H1 (cell line): ENCODE data around the gene CEP85. TPM values are rescaled to one million over a fixed set of nuclear protein-coding genes. Genes with fewer than 3 reads are reported as not detected.

ENCODE experiments used
- CTCF ChIA-PET: fragments of 300-600 bp; sonication (Branson Sonifier 250); formaldehyde crosslinking; loops from one replicate; lab custom pipeline; 2021; ENCODE audit not compliant: partially characterized antibody; lab: Charles Lee
- POLR2A ChIA-PET: fragments of 300-600 bp; sonication (Branson Sonifier 250); formaldehyde crosslinking; loops from one replicate; lab custom pipeline; 2021; ENCODE audit warnings: inconsistent platforms; ENCODE audit not compliant: partially characterized antibody; lab: Charles Lee
- DNase-seq, 2 experiments: peaks; one replicate each; pipeline versions ENCODE4 v3.0.0 to v3.0.0-alpha.2; 2010 to 2022; ENCODE audit warnings: low spot score in 2 of 2, low read depth in 1 of 2, mixed read lengths in 1 of 2
- FAIRE-seq: peaks from 2 replicates; lab custom pipeline; 2011; peaks lifted over from hg19 to GRCh38; lab: Jason Lieb, UNC
- H2AFZ ChIP-seq: 2 replicates; pipeline ENCODE4 v1.8.1; 2012; ENCODE audit warnings: low read length, inconsistent platforms
- H2AK5ac ChIP-seq: 2 replicates; pipeline ENCODE4 v1.6.1; 2013; ENCODE audit warnings: low read depth, low read length
- H2BK120ac ChIP-seq: replicated peaks from 2 replicates; pipeline ENCODE3; 2013; ENCODE audit warnings: low read depth, low read length, inconsistent platforms
- H2BK12ac ChIP-seq: 2 replicates; pipeline ENCODE4 v1.6.1; 2013; ENCODE audit warnings: low read depth, low read length
- H2BK15ac ChIP-seq: 2 replicates; pipeline ENCODE4 v1.6.1; 2013; ENCODE audit warnings: low read length
- H2BK20ac ChIP-seq: 2 replicates; pipeline ENCODE4 v1.6.1; 2013; ENCODE audit warnings: low read length
- H2BK5ac ChIP-seq: 2 replicates; pipeline ENCODE4 v1.6.1; 2013; ENCODE audit warnings: low read depth, low read length
- H3K14ac ChIP-seq: 2 replicates; pipeline ENCODE4 v1.6.1; 2013; ENCODE audit warnings: inconsistent platforms; ENCODE audit not compliant: insufficient read length
- H3K18ac ChIP-seq: 2 replicates; pipeline ENCODE4 v1.6.1; 2013; ENCODE audit warnings: low read length; ENCODE audit errors: extremely low read depth
- H3K23ac ChIP-seq: 2 replicates; pipeline ENCODE4 v1.6.1; 2013; ENCODE audit warnings: inconsistent platforms; ENCODE audit not compliant: insufficient read length
- H3K23me2 ChIP-seq: 2 replicates; pipeline ENCODE4 v1.6.1; 2013; ENCODE audit warnings: low read depth, low read length
- H3K27ac ChIP-seq: 2 replicates; pipeline ENCODE4 v1.6.1; 2011; ENCODE audit warnings: low read depth, low read length, inconsistent platforms
- H3K27me3 ChIP-seq, 4 experiments: replicated peaks in 1 of 4; 1 replicate in 1 of 4; 2 replicates in 3 of 4; pipeline versions ENCODE4 v1.6.1 to v1.8.1; 2011 to 2013; ENCODE audit warnings: low read length in 3 of 4, mild to moderate bottlenecking in 3 of 4, inconsistent platforms in 2 of 4, mixed read lengths in 2 of 4, moderate library complexity in 1 of 4; ENCODE audit not compliant: control insufficient read depth in 3 of 4, insufficient read depth in 3 of 4; ENCODE audit errors: extremely low read depth in 1 of 4
- H3K36me3 ChIP-seq, 4 experiments: 2 replicates each; pipeline versions ENCODE4 v1.6.1 to v1.8.1; 2011 to 2013; ENCODE audit warnings: mild to moderate bottlenecking in 4 of 4, low read length in 3 of 4, moderate library complexity in 2 of 4, control low read depth in 1 of 4, inconsistent platforms in 1 of 4; ENCODE audit not compliant: insufficient read depth in 4 of 4, control insufficient read depth in 2 of 4
- H3K4ac ChIP-seq: replicated peaks from 2 replicates; pipeline ENCODE3; 2013; ENCODE audit warnings: low read length, low read depth, mixed read lengths, inconsistent platforms; ENCODE audit not compliant: insufficient read length
- H3K4me1 ChIP-seq, 4 experiments: replicated peaks in 1 of 4; 1 replicate in 1 of 4; 2 replicates in 3 of 4; pipeline versions ENCODE4 v1.6.1 to v1.8.1; 2011 to 2013; ENCODE audit warnings: low read length in 3 of 4, inconsistent platforms in 2 of 4, mixed read lengths in 1 of 4; ENCODE audit not compliant: insufficient read depth in 4 of 4, control insufficient read depth in 3 of 4
- H3K4me2 ChIP-seq, 2 experiments: 2 replicates each; pipeline versions ENCODE4 v1.6.1 to v1.8.1; 2011 to 2013; ENCODE audit warnings: low read depth in 2 of 2, low read length in 2 of 2, control low read depth in 1 of 2, inconsistent platforms in 1 of 2, mild to moderate bottlenecking in 1 of 2; ENCODE audit not compliant: insufficient read depth in 1 of 2
- H3K4me3 ChIP-seq, 4 experiments: fragments of 200-600, 300-600 bp in 1 of 4; sonication (generic), shearing (Covaris generic), sonication (Bioruptor Twin) in 1 of 4; 2 replicates each; pipeline versions ENCODE4 v1.5.1 to v1.8.1; 2011 to 2016; ENCODE audit warnings: low read length in 4 of 4, low read depth in 3 of 4, control low read depth in 2 of 4, inconsistent platforms in 2 of 4, mild to moderate bottlenecking in 2 of 4, mixed read lengths in 1 of 4, moderate library complexity in 1 of 4; ENCODE audit not compliant: insufficient read depth in 2 of 4; ENCODE audit errors: extremely low read depth in 1 of 4
- H3K56ac ChIP-seq: replicated peaks from 2 replicates; pipeline ENCODE3; 2013; ENCODE audit warnings: low read depth, mild to moderate bottlenecking, mixed read lengths, low read length, inconsistent platforms; ENCODE audit not compliant: insufficient read length
- H3K79me1 ChIP-seq: 2 replicates; pipeline ENCODE4 v1.6.1; 2013; ENCODE audit warnings: low read depth, low read length, control low read depth
- H3K79me2 ChIP-seq, 2 experiments: 2 replicates each; pipeline versions ENCODE4 v1.6.1 to v1.8.1; 2012 to 2013; ENCODE audit warnings: low read length in 2 of 2, mild to moderate bottlenecking in 2 of 2, inconsistent platforms in 1 of 2; ENCODE audit not compliant: insufficient read depth in 2 of 2, control insufficient read depth in 1 of 2
- H3K9ac ChIP-seq, 4 experiments: replicated peaks in 1 of 4; 1 replicate in 1 of 4; 2 replicates in 3 of 4; pipeline versions ENCODE4 v1.6.1 to v1.8.1; 2011 to 2013; ENCODE audit warnings: low read depth in 3 of 4, low read length in 3 of 4, control low read depth in 2 of 4, mild to moderate bottlenecking in 2 of 4, moderate library complexity in 2 of 4, inconsistent platforms in 1 of 4; ENCODE audit errors: extremely low read depth in 1 of 4
- H3K9me3 ChIP-seq, 2 experiments: 2 replicates each; pipeline versions ENCODE4 v1.6.1 to v1.8.1; 2012 to 2013; ENCODE audit warnings: mild to moderate bottlenecking in 2 of 2, moderate library complexity in 2 of 2, control low read depth in 1 of 2, inconsistent platforms in 1 of 2, low read depth in 1 of 2, low read length in 1 of 2, mixed read lengths in 1 of 2; ENCODE audit not compliant: insufficient read depth in 2 of 2
- H4K20me1 ChIP-seq, 2 experiments: replicated peaks in 1 of 2; 2 replicates each; pipeline versions ENCODE3 to v1.8.1; 2011 to 2013; ENCODE audit warnings: inconsistent platforms in 2 of 2, low read length in 2 of 2, mild to moderate bottlenecking in 1 of 2; ENCODE audit not compliant: insufficient read depth in 2 of 2, control insufficient read depth in 1 of 2
- H4K5ac ChIP-seq: 2 replicates; pipeline ENCODE4 v1.6.1; 2013; ENCODE audit warnings: low read length, low read depth, mixed read lengths, inconsistent platforms; ENCODE audit not compliant: insufficient read length
- H4K8ac ChIP-seq: 2 replicates; pipeline ENCODE4 v1.8.0; 2013; ENCODE audit warnings: mild to moderate bottlenecking, moderate library complexity, low read length, inconsistent platforms; ENCODE audit not compliant: insufficient read depth; ENCODE audit errors: extremely low read depth
- H4K91ac ChIP-seq: replicated peaks from 2 replicates; pipeline ENCODE3; 2013; ENCODE audit warnings: low read length, mixed read lengths, inconsistent platforms; ENCODE audit not compliant: insufficient read length
- CREB1 ChIP-seq: IDR thresholded peaks from 2 replicates; pipeline ENCODE4 v1.6.1; 2012; ENCODE audit warnings: inconsistent platforms
- HDAC6 ChIP-seq: IDR thresholded peaks from one replicate; pipeline ENCODE4 v1.7.1; 2012; ENCODE audit warnings: low read depth, mild to moderate bottlenecking, inconsistent platforms, low read length, moderate library complexity
- JUND ChIP-seq: IDR thresholded peaks from 2 replicates; pipeline ENCODE4 v1.6.1; 2011; ENCODE audit warnings: mild to moderate bottlenecking, improper control_type of control experiment, low read length
- PHF8 ChIP-seq: fragments of 200-600 bp; sonication (generic); conservative IDR thresholded peaks from 2 replicates; pipeline ENCODE4 v1.7.1; 2012; ENCODE audit warnings: low read depth, mild to moderate bottlenecking, inconsistent platforms, low read length, moderate library complexity
- RNF2 ChIP-seq: fragments of 200-900, 300-1000 bp; sonication (generic); IDR thresholded peaks from 2 replicates; pipeline ENCODE4 v1.7.1; 2016; ENCODE audit warnings: borderline replicate concordance, low read depth, mild to moderate bottlenecking, antibody characterized with exemption, low read length; ENCODE audit not compliant: poor library complexity, severe bottlenecking; ENCODE audit errors: missing control alignments
- SRF ChIP-seq: IDR thresholded peaks from 2 replicates; pipeline ENCODE4 v1.6.1; 2011; ENCODE audit warnings: mild to moderate bottlenecking, low read depth, low read length, moderate library complexity
- TBP ChIP-seq: IDR thresholded peaks from 2 replicates; pipeline ENCODE4 v1.6.1; 2011; ENCODE audit warnings: low read depth, low read length, improper control_type of control experiment
- WGBS, 2 experiments: shearing (Covaris generic) in 1 of 2; methylation state at CpG; one replicate each; pipeline versions ENCODE4 v1.1.6 to v1.1.7; 2013 to 2015; ENCODE audit warnings: low lambda C conversion rate in 2 of 2, mixed read lengths in 2 of 2, inconsistent platforms in 1 of 2, low coverage in 1 of 2, missing lambda C conversion rate in 1 of 2; ENCODE audit not compliant: insufficient replicate concordance in 2 of 2, insufficient coverage in 1 of 2, insufficient read length in 1 of 2; ENCODE audit errors: extremely low coverage in 1 of 2, missing lambda C conversion rate in 1 of 2; 5-methylcytosine and 5-hydroxymethylcytosine counted together
- polyA plus RNA-seq, 7 experiments: library from polyadenylated mRNA; depleted of rRNA in 3 of 7; stranded (reverse) in 5 of 7; unstranded in 2 of 7; fragments of >200 nt in 5 of 7; fragments of 200-250 nt in 2 of 7; gene quantifications; 1 replicate in 5 of 7; 2 replicates in 1 of 7; 4 replicates in 1 of 7; pipeline versions ENCODE4 v1.2.1 to v1.2.3, GENCODE V29; 2011 to 2013; ENCODE audit warnings: missing spikeins in 2 of 7, mixed read lengths in 2 of 7
- total RNA-seq: library from RNA; stranded (reverse); fragmentation: NEBNext Ultra II Directional; extraction: Animal tissue kit (Norgen Biotek cat#: 25700); gene quantifications from 2 replicates; pipeline ENCODE4 v1.2.1, GENCODE V29; 2021
- TF ChIP-seq, protein P1 (sequence below), 3 experiments: IDR thresholded peaks; 1 replicate in 2 of 3; 2 replicates in 1 of 3; pipeline versions ENCODE4 v1.5.1 to v1.6.1; 2011; ENCODE audit warnings: low read length in 3 of 3, mild to moderate bottlenecking in 3 of 3, inconsistent platforms in 2 of 3, low read depth in 1 of 3, moderate library complexity in 1 of 3; ENCODE audit not compliant: insufficient read depth in 1 of 3; ENCODE audit errors: control extremely low read depth in 1 of 3

The CEP85 gene
- total and polyA plus RNA-seq, 2 of the 8 experiments (the other 6 are each of a cell fraction or from before 2014, with no cell fraction given): 40.4 to 43.7 TPM

DNA sequence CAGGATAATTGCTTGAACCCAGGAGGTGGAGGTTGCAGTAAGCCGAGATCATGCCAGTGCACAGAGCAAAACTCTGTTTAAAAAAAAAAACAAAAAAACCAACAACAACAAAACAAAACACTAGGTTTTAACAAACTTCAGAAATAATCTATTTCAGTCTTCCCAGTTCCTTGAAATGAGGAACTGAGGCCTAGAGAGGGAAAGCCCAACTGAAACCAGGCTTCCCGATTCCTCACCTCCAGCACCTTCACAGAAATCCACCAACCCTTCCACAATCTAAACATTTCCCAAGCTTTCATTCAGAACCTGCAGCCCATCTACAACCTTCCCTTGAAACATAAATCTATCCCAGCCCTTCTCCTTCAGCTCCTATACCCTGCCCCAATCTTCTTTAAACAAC, 83.1 kb downstream of the CEP85 start:
- H3K79me1 ChIP-seq: no peaks in the 10 kb centered on the region
- H3K4ac ChIP-seq: no peak overlapping the region
- no peak overlapping the region for H2BK120ac ChIP-seq
- no peaks in the 10 kb centered on the region for H3K9me3 ChIP-seq
- H4K5ac ChIP-seq: no peak overlapping the region
- ChIA-PET CTCF (interaction anchor here (0.8 to 57.0 kb wide), 8 partner anchors 24 to 127 kb away, joined by 3 to 1530 read pairs (median 4); partner anchors contain the start of genes CATSPER4, CEP85, SH3BGRL3 and UBXN11), POLR2A (interaction anchor here (0.7 to 5.0 kb wide), 13 partner anchors 10 to 155 kb away, joined by 3 to 29 read pairs (median 9); partner anchors contain the start of genes HMGN2, LIN28A, SH3BGRL3 and UBXN11)
- H2BK5ac ChIP-seq: no peak overlapping the region
- no peak overlapping the region for H3K4me3 ChIP-seq
- no peaks in the 10 kb centered on the region for H4K20me1 ChIP-seq
- no peak overlapping the region for H3K9ac ChIP-seq
- no peak overlapping the region for H3K4me2 ChIP-seq
- 90% methylated on average over 2 of the region's 2 CpGs; no CpG with 5 or more reads in 1 of the 2 experiments for WGBS, 2 experiments
- H3K14ac ChIP-seq: no peak overlapping the region
- no peak overlapping the region for H2BK15ac ChIP-seq
- peaks cover 4 to 16% (median 8%) of the 10 kb centered on the region in 4 experiments for H3K4me1 ChIP-seq
- H4K8ac ChIP-seq: no peak overlapping the region
- H3K23me2 ChIP-seq: no peaks in the 10 kb centered on the region
- H2BK12ac ChIP-seq: no peak overlapping the region
- no peaks in the 10 kb centered on the region for H3K79me2 ChIP-seq
- no peak for DNase-seq
- H3K56ac ChIP-seq: no peak overlapping the region
- H2AFZ ChIP-seq: no peak overlapping the region
- no peaks in the 10 kb centered on the region for H3K27me3 ChIP-seq
- H3K27ac ChIP-seq: no peak overlapping the region
- no peak for TF ChIP-seq JUND
- TF ChIP-seq TBP: no peak
- no peak for TF ChIP-seq CREB1
- TF ChIP-seq HDAC6: no peak
- no peak for TF ChIP-seq SRF
- no peak for TF ChIP-seq RNF2
- TF ChIP-seq, protein P1, sequence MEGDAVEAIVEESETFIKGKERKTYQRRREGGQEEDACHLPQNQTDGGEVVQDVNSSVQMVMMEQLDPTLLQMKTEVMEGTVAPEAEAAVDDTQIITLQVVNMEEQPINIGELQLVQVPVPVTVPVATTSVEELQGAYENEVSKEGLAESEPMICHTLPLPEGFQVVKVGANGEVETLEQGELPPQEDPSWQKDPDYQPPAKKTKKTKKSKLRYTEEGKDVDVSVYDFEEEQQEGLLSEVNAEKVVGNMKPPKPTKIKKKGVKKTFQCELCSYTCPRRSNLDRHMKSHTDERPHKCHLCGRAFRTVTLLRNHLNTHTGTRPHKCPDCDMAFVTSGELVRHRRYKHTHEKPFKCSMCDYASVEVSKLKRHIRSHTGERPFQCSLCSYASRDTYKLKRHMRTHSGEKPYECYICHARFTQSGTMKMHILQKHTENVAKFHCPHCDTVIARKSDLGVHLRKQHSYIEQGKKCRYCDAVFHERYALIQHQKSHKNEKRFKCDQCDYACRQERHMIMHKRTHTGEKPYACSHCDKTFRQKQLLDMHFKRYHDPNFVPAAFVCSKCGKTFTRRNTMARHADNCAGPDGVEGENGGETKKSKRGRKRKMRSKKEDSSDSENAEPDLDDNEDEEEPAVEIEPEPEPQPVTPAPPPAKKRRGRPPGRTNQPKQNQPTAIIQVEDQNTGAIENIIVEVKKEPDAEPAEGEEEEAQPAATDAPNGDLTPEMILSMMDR (IDR thresholded peaks at IDR 0.05; ENCODE audit: control extremely low read depth in 1 of 3, insufficient read depth in 1 of 3, low read depth in 1 of 3, low read length in 3 of 3): no peak
- TF ChIP-seq PHF8: no peak
- no peak overlapping the region for H3K23ac ChIP-seq
- H2BK20ac ChIP-seq: no peak overlapping the region
- no peak for FAIRE-seq
- no peak overlapping the region for H4K91ac ChIP-seq
- H3K36me3 ChIP-seq: peaks cover 0 to 3% (median 1%) of the 10 kb centered on the region in 4 experiments; a peak in 2 of 8 replicates
- H2AK5ac ChIP-seq: no peak overlapping the region
- no peak overlapping the region for H3K18ac ChIP-seq
